Spleen (tissue), 13 donors: ENCODE measurements around the gene ZNF726. TPM values are rescaled to one million over a fixed set of nuclear protein-coding genes. Genes with fewer than 3 reads are reported as not detected.

Experiments
- DNase-seq: peaks from one replicate; pipeline ENCODE4 v3.0.0-alpha.2; 2020
- H3K27ac ChIP-seq, 8 donors: fragments of 200-600 bp; sonication (generic) in 7 of 8; 1 replicate in 4 of 8; 2 replicates in 4 of 8; pipeline versions ENCODE4 v1.5.0 to v1.8.0; 2016 to 2021; ENCODE audit warnings: inconsistent platforms in 4 of 8, mild to moderate bottlenecking in 4 of 8, moderate library complexity in 1 of 8
- H3K27me3 ChIP-seq, 7 donors: fragments of 200-600 bp; sonication (generic) in 6 of 7; replicated peaks in 1 of 7; 1 replicate in 4 of 7; 2 replicates in 3 of 7; pipeline versions ENCODE4 v1.5.0 to v1.8.0; 2016 to 2021; ENCODE audit warnings: inconsistent platforms in 3 of 7, mild to moderate bottlenecking in 1 of 7
- H3K36me3 ChIP-seq, 6 donors: fragments of 200-600 bp; sonication (generic) in 5 of 6; 1 replicate in 4 of 6; 2 replicates in 2 of 6; pipeline versions ENCODE4 v1.5.0 to v1.8.0; 2016 to 2021; ENCODE audit warnings: inconsistent platforms in 2 of 6
- H3K4me1 ChIP-seq, 6 donors: fragments of 200-600 bp; sonication (generic) in 5 of 6; 1 replicate in 3 of 6; 2 replicates in 3 of 6; pipeline versions ENCODE4 v1.5.0 to v1.8.0; 2016 to 2021; ENCODE audit warnings: inconsistent platforms in 3 of 6
- H3K4me3 ChIP-seq, 8 donors: fragments of 200-600 bp; sonication (generic) in 7 of 8; 1 replicate in 4 of 8; 2 replicates in 4 of 8; pipeline versions ENCODE4 v1.5.0 to v1.8.0; 2016 to 2021; ENCODE audit warnings: inconsistent platforms in 4 of 8, mild to moderate bottlenecking in 4 of 8, moderate library complexity in 2 of 8
- H3K9me3 ChIP-seq, 8 donors: fragments of 200-600 bp; sonication (generic) in 7 of 8; 1 replicate in 4 of 8; 2 replicates in 4 of 8; pipeline versions ENCODE4 v1.5.0 to v1.8.0; 2016 to 2021; ENCODE audit warnings: inconsistent platforms in 4 of 8
- CTCF ChIP-seq, 11 experiments: fragments of 200-600 bp in 7 of 11; fragments of 450-650 bp in 4 of 11; sonication (generic) in 4 of 11; IDR thresholded peaks in 8 of 11; conservative IDR thresholded peaks in 3 of 11; 1 replicate in 7 of 11; 2 replicates in 4 of 11; pipeline versions ENCODE4 v1.4.0 to v1.8.0; 2016 to 2021; ENCODE audit warnings: antibody characterized with exemption in 11 of 11, inconsistent platforms in 4 of 11, mild to moderate bottlenecking in 1 of 11
- POLR2A ChIP-seq, 3 donors: fragments of 450-650 bp; IDR thresholded peaks; one replicate each; pipeline ENCODE4 v1.5.1; 2017; ENCODE audit warnings: antibody characterized with exemption in 3 of 3, mild to moderate bottlenecking in 1 of 3
- POLR2AphosphoS5 ChIP-seq, 3 donors: sonication (generic); formaldehyde crosslinking; IDR thresholded peaks; one replicate each; pipeline ENCODE4 v1.5.1; 2017; ENCODE audit warnings: antibody characterized with exemption in 3 of 3
- WGBS, 5 donors: extraction: QIAGEN DNeasy Blood & Tissue Kit in 3 of 5; methylation state at CpG; one replicate each; pipeline versions ENCODE4 v1.1.5 to v1.1.7; 2013 to 2018; 5-methylcytosine and 5-hydroxymethylcytosine counted together
- intact Hi-C: fragments of 100-400 bp; cut with DNase I; formaldehyde crosslinking; loops from one replicate; pipeline ENCODE4 v1.15.0; 2023; ENCODE audit warnings: low total_unique reads
- long read RNA-seq, 2 donors: transcript quantifications; one replicate each; lab custom pipeline, GENCODE V29; 2026
- polyA plus RNA-seq, 3 donors: library from polyadenylated mRNA; stranded (reverse); fragments of 200-250 nt; gene quantifications; one replicate each; pipeline ENCODE4 v1.2.1, GENCODE V29; 2013
- total RNA-seq, 7 donors: library from RNA; depleted of rRNA in 3 of 7; stranded (reverse); fragments of >200 nt in 3 of 7; fragmentation: NEBNext Ultra II Directional in 4 of 7; extraction: Animal tissue kit (Norgen Biotek cat#: 25700) in 4 of 7; gene quantifications; one replicate each; pipeline versions ENCODE4 v1.1.0 to v1.2.1, GENCODE V29; 2016 to 2021
- donor health status: healthy with polysubstance abuse.
- donor health status: DM: no; HTN: no; CAD: no; lungs with moderate emphysema.
- donor health status: DM: no; HTN: no; CAD: no.
- donor health status: Bipolar disorder and iron deficiency.
- donor health status: healthy.
- donor health status: DM: no; HTN: no; CAD: no.
- donor health status: DM: yes; HTN: yes; CAD: no.

The ZNF726 gene
- 1 to 10 TPM; 2.6 to 6.9 (median 4.1) TPM for total RNA-seq
- polyA plus RNA-seq, result 1 to 10 TPM; 2.0 to 4.0 (median 2.5) TPM
- long read RNA-seq, donor 1, partial matches to known transcripts, result 5 of 9 reads
- long read RNA-seq, donor 1, other reads (novel, unspliced or antisense), result 0 of 9 reads
- long read RNA-seq, donor 2, result 0 reads

GRCh38 chr19:23914402-23915286, at the start of gene ZNF726:
ZNF726 (plus strand) TSS chr19:23914886; CDS start chr19:23914995, 109 bp downstream.
- Histone ChIP-seq H3K27me3 (no peaks in the 10 kb centered on the region), H3K4me1 (peaks cover 0 to 16% (median 10%) of the 10 kb centered on the region in 6 donors), H3K27ac (peak within 1 kb of the TSS in 5 of 8 donors; percentile 35 to 74 (median 72)), H3K9me3 (no peaks in the 10 kb centered on the region), H3K4me3 (peak within 1 kb of the TSS; percentile 51 to 77 (median 64)), H3K36me3 (no peaks in the 10 kb centered on the region)
- DNase-seq, result peak; percentile 92
- WGBS, 5 donors, result 8 to 24% (median 12%) methylated on average over 42 to 44 of the region's 44 CpGs
- intact Hi-C loops, result no loop called here
- no peak for TF ChIP-seq POLR2A (IDR thresholded peaks at IDR 0.05)
- no peak for TF ChIP-seq CTCF (IDR thresholded peaks at IDR 0.05 in 8 of 11, conservative IDR thresholded peaks at IDR 0.05 in 3 of 11)
- peak; percentile 51 to 77 (median 76) for TF ChIP-seq POLR2AphosphoS5 (IDR thresholded peaks at IDR 0.05)

- intact Hi-C loops, result no loop called here
- DNase-seq, result no peak
- Histone ChIP-seq H3K4me1 (no peaks in the 10 kb centered on the region), H3K4me3 (no peak overlapping the region), H3K9me3 (peaks cover 0 to 54% (median 9%) of the 10 kb centered on the region in 8 donors), H3K27me3 (no peaks in the 10 kb centered on the region), H3K36me3 (no peaks in the 10 kb centered on the region), H3K27ac (no peak overlapping the region)
- WGBS, 5 donors, result 76 to 85% (median 79%) methylated on average over 4 of the region's 4 CpGs
- TF ChIP-seq POLR2A (IDR thresholded peaks at IDR 0.05), result no peak
- TF ChIP-seq CTCF (IDR thresholded peaks at IDR 0.05 in 8 of 11, conservative IDR thresholded peaks at IDR 0.05 in 3 of 11), result no peak
- no peak for TF ChIP-seq POLR2AphosphoS5 (IDR thresholded peaks at IDR 0.05)
Measured at GRCh38 chr19:23867895-23868294, 46.8 kb upstream of the ZNF726 start.

- H3K36me3 ChIP-seq, result no peaks in the 10 kb centered on the region
- peaks cover 0 to 46% (median 9%) of the 10 kb centered on the region in 8 donors for H3K9me3 ChIP-seq
- H3K27ac ChIP-seq, result no peak overlapping the region
- H3K27me3 ChIP-seq, result no peaks in the 10 kb centered on the region
- intact Hi-C loops, result no loop called here
- WGBS, 5 donors, result 85 to 95% (median 91%) methylated on average over 3 of the region's 3 CpGs
- H3K4me3 ChIP-seq, result no peak overlapping the region
- H3K4me1 ChIP-seq, result no peaks in the 10 kb centered on the region
- no peak for DNase-seq
- no peak for TF ChIP-seq CTCF (IDR thresholded peaks at IDR 0.05 in 8 of 11, conservative IDR thresholded peaks at IDR 0.05 in 3 of 11)
- TF ChIP-seq POLR2A (IDR thresholded peaks at IDR 0.05), result no peak
- no peak for TF ChIP-seq POLR2AphosphoS5 (IDR thresholded peaks at IDR 0.05)
Measured at GRCh38 chr19:23868630-23869029, 46.1 kb upstream of the ZNF726 start.
